ENCODE data around the gene FAR1. TPM values are rescaled to one million over a fixed set of nuclear protein-coding genes. Genes with fewer than 3 reads are reported as not detected.

Gene FAR1
- total RNA-seq, 1 experiment from 2014 or later: 91.2 TPM

DNA sequence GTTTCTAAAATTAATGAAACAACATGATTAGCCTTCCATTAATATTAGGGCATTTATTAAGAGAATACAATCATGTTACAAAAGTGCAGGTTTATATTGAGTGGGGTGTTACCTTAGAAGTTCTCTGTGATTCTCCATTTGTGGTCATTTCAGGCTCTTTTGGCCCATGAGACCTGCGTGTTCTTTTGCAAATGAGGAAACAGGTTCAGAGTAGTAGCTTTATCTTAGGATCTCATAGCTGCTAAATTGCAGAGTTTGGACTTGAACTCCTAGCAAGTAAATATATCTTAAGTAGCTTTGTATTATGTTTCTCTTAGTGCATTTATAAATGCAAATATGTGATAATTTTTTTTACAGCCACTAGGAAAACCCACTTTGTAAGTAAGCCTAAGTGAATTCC is 18.3 kb downstream of the FAR1 start:
- ChIA-PET CTCF (no interaction called here), POLR2A (no interaction called here)
- no peak for DNase-seq
- Mint-ChIP-seq H3K4me3 (ENCODE audit: unreplicated experiment) (no peak overlapping the region), H3K27ac (ENCODE audit: unreplicated experiment) (no peak overlapping the region), H3K36me3 (ENCODE audit: insufficient read depth, unreplicated experiment) (peaks cover 8% of the 10 kb centered on the region), H3K9me3 (ENCODE audit: unreplicated experiment) (peaks cover 9% of the 10 kb centered on the region), H3K4me1 (ENCODE audit: low read depth, unreplicated experiment) (no peaks in the 10 kb centered on the region), H3K27me3 (ENCODE audit: insufficient read depth, unreplicated experiment) (no peaks in the 10 kb centered on the region)
- Histone ChIP-seq H3K4me3 (ENCODE audit: low read depth, low read length) (no peak overlapping the region), H3K4me1 (peaks cover 7% of the 10 kb centered on the region; the same call in 1 of the 2 replicates), H3K27me3 (replicated peaks; ENCODE audit: control insufficient read depth, insufficient read depth, low read length) (no peaks in the 10 kb centered on the region), H3K36me3 (ENCODE audit: control insufficient read depth, insufficient read depth, low read length) (no peaks in the 10 kb centered on the region), H3K9me3 (no peaks in the 10 kb centered on the region)
- TF ChIP-seq, protein P1, sequence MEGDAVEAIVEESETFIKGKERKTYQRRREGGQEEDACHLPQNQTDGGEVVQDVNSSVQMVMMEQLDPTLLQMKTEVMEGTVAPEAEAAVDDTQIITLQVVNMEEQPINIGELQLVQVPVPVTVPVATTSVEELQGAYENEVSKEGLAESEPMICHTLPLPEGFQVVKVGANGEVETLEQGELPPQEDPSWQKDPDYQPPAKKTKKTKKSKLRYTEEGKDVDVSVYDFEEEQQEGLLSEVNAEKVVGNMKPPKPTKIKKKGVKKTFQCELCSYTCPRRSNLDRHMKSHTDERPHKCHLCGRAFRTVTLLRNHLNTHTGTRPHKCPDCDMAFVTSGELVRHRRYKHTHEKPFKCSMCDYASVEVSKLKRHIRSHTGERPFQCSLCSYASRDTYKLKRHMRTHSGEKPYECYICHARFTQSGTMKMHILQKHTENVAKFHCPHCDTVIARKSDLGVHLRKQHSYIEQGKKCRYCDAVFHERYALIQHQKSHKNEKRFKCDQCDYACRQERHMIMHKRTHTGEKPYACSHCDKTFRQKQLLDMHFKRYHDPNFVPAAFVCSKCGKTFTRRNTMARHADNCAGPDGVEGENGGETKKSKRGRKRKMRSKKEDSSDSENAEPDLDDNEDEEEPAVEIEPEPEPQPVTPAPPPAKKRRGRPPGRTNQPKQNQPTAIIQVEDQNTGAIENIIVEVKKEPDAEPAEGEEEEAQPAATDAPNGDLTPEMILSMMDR (IDR thresholded peaks at IDR 0.05; ENCODE audit: insufficient read depth in 1 of 2, low read depth in 1 of 2, low read length in 1 of 2, severe bottlenecking in 1 of 2, unreplicated experiment in 1 of 2): no peak
- BruUV-seq (replicated peaks): no TSS peak
- intact Hi-C loops (cut with micrococcal nuclease; ENCODE audit: unreplicated experiment): no loop called here

DNA sequence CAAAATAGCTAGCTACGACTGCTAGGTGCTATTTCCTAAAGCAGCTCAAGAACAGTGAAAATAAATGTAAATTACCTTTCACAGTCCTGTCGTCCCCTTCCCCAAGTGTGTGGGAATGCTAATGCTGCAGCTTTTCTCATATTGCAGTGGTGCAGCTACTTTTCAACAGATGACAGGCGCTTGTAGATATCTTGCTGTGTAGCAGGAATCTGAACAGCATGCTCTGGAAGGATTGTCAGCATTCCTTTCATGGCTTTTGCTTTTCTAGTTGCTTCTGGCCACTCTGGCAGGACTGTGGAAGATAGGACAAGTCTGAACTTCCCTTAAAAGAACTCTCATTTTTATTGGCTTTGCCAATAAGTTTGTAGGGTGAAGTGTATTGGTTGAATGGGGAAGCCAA is 18.8 kb downstream of the FAR1 start:
- H3K9me3 Mint-ChIP-seq (ENCODE audit: unreplicated experiment): peaks cover 9% of the 10 kb centered on the region
- Histone ChIP-seq H3K27me3 (replicated peaks; ENCODE audit: control insufficient read depth, insufficient read depth, low read length) (no peaks in the 10 kb centered on the region), H3K4me3 (ENCODE audit: low read depth, low read length) (no peak overlapping the region), H3K9me3 (peaks cover 3% of the 10 kb centered on the region; the same call in 1 of the 2 replicates), H3K36me3 (ENCODE audit: control insufficient read depth, insufficient read depth, low read length) (no peaks in the 10 kb centered on the region), H3K4me1 (peaks cover 9% of the 10 kb centered on the region)
- intact Hi-C loops (cut with micrococcal nuclease; ENCODE audit: unreplicated experiment): no loop called here
- BruUV-seq (replicated peaks): no TSS peak
- no peak overlapping the region for H3K27ac Mint-ChIP-seq (ENCODE audit: unreplicated experiment)
- POLR2A ChIA-PET: no interaction called here
- no peaks in the 10 kb centered on the region for H3K4me1 Mint-ChIP-seq (ENCODE audit: low read depth, unreplicated experiment)
- no peak overlapping the region for H3K4me3 Mint-ChIP-seq (ENCODE audit: unreplicated experiment)
- H3K27me3 Mint-ChIP-seq (ENCODE audit: insufficient read depth, unreplicated experiment): no peaks in the 10 kb centered on the region
- CTCF ChIA-PET: no interaction called here
- TF ChIP-seq, protein P1 (IDR thresholded peaks at IDR 0.05; ENCODE audit: insufficient read depth in 1 of 2, low read depth in 1 of 2, low read length in 1 of 2, severe bottlenecking in 1 of 2, unreplicated experiment in 1 of 2): no peak
- H3K36me3 Mint-ChIP-seq (ENCODE audit: insufficient read depth, unreplicated experiment): peaks cover 10% of the 10 kb centered on the region
- no peak for DNase-seq

DNA sequence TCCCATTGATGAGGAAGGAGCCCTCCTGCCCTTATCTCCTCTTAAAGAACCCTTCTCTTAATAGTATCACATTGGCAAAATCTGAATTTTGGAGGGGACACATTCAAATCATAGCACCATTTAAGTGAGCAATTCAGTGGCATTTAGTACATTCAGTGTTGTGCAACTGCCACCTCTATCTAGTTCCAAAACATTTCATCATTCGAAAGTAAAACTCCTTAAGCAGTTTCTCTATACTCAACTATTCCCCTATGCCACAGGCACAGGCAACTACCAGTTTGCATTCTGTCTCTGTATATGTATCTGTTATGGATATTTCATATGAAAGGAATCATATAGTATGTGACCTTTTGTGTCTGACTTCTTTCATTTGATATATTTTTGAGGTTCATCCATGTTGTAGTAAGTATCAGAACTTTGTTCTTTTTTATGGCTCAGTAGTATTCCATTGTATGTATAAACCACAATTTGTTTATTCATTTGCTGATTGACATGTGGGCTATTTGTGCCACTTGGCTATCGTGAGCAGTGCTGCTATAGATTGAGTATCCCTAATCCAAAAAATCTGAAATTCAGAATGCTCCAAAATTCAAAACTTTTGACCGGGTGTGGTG is 22.9 kb downstream of the FAR1 start:
- no peaks in the 10 kb centered on the region for H3K27me3 ChIP-seq (replicated peaks; ENCODE audit: control insufficient read depth, insufficient read depth, low read length)
- peaks cover 3% of the 10 kb centered on the region; the same call in 1 of the 2 replicates for H3K9me3 ChIP-seq
- TF ChIP-seq, protein P1 (IDR thresholded peaks at IDR 0.05; ENCODE audit: insufficient read depth in 1 of 2, low read depth in 1 of 2, low read length in 1 of 2, severe bottlenecking in 1 of 2, unreplicated experiment in 1 of 2): no peak
- no peak overlapping the region for H3K4me3 ChIP-seq (ENCODE audit: low read depth, low read length)
- no peaks in the 10 kb centered on the region for H3K36me3 ChIP-seq (ENCODE audit: control insufficient read depth, insufficient read depth, low read length)
- ChIA-PET CTCF (no interaction called here), POLR2A (no interaction called here)
- intact Hi-C loops (cut with micrococcal nuclease; ENCODE audit: unreplicated experiment): no loop called here
- no peak overlapping the region for H3K27ac Mint-ChIP-seq (ENCODE audit: unreplicated experiment)
- H3K9me3 Mint-ChIP-seq (ENCODE audit: unreplicated experiment): peaks cover 9% of the 10 kb centered on the region
- peaks cover 25% of the 10 kb centered on the region for H3K36me3 Mint-ChIP-seq (ENCODE audit: insufficient read depth, unreplicated experiment)
- H3K4me1 Mint-ChIP-seq (ENCODE audit: low read depth, unreplicated experiment): no peaks in the 10 kb centered on the region
- H3K4me1 ChIP-seq: peaks cover 12% of the 10 kb centered on the region
- no peak overlapping the region for H3K4me3 Mint-ChIP-seq (ENCODE audit: unreplicated experiment)
- H3K27me3 Mint-ChIP-seq (ENCODE audit: insufficient read depth, unreplicated experiment): no peaks in the 10 kb centered on the region
- no peak for DNase-seq
- BruUV-seq (replicated peaks): no TSS peak
